HEK293 (cell line): ENCODE data around the gene PLS1.

ENCODE experiments used
- CTCF ChIA-PET: fragments of 350-600 bp; formaldehyde crosslinking; extraction: SDS; loops from one replicate; lab custom pipeline; 2021; ENCODE audit warnings: antibody characterized with exemption; lab: Yijun Ruan, JAX
- POLR2A ChIA-PET: fragments of 300-600 bp; formaldehyde crosslinking; extraction: SDS; loops from one replicate; lab custom pipeline; 2020; ENCODE audit warnings: antibody characterized with exemption, inconsistent platforms; lab: Yijun Ruan, JAX
- H3K27ac ChIP-seq: fragments of 200-500 bp; sonication (Bioruptor generic); 2 replicates; pipeline ENCODE4 v1.5.1; 2014; ENCODE audit warnings: low read depth, low read length, control low read depth, inconsistent platforms; ENCODE audit errors: extremely low read depth
- H3K36me3 ChIP-seq, 2 experiments: fragments of 200-500 bp in 1 of 2; sonication (Bioruptor generic) in 1 of 2; 1 replicate in 1 of 2; 2 replicates in 1 of 2; pipeline ENCODE4 v1.5.1; 2014 to 2017; ENCODE audit warnings: inconsistent platforms in 2 of 2, low read length in 2 of 2; ENCODE audit not compliant: control insufficient read depth in 2 of 2, insufficient read depth in 1 of 2
- H3K4me1 ChIP-seq: fragments of 200-500 bp; sonication (Bioruptor generic); 2 replicates; pipeline ENCODE4 v1.5.1; 2014; ENCODE audit warnings: mild to moderate bottlenecking, low read length, inconsistent platforms; ENCODE audit not compliant: control insufficient read depth, insufficient read depth
- H3K4me3 ChIP-seq: 2 replicates; pipeline ENCODE4 v1.5.1; 2011; ENCODE audit warnings: low read depth, mild to moderate bottlenecking, control low read depth, low read length, moderate library complexity
- H3K9me3 ChIP-seq: fragments of 200-500 bp; sonication (Bioruptor generic); 2 replicates; pipeline ENCODE4 v1.5.1; 2014; ENCODE audit warnings: low read depth, low read length, inconsistent platforms; ENCODE audit not compliant: control insufficient read depth, insufficient read depth
- ELK4 ChIP-seq: IDR thresholded peaks from 2 replicates; pipeline ENCODE4 v1.6.1; 2011; ENCODE audit warnings: mild to moderate bottlenecking, low read depth, low read length, borderline replicate concordance
- HOXA7 ChIP-seq: sonication (generic); formaldehyde crosslinking; IDR thresholded peaks from 2 replicates; pipeline ENCODE4 v1.8.1; 2022; ENCODE audit warnings: missing genetic modification reagents, borderline replicate concordance
- INSM2 ChIP-seq: fragments of 450-650 bp; formaldehyde crosslinking; IDR thresholded peaks from 2 replicates; pipeline ENCODE4 v1.5.1; 2016; ENCODE audit warnings: missing biosample characterization, missing genetic modification characterization
- MYNN ChIP-seq: fragments of 450-650 bp; formaldehyde crosslinking; IDR thresholded peaks from 2 replicates; pipeline ENCODE4 v1.5.1; 2016; ENCODE audit warnings: missing biosample characterization, missing genetic modification characterization, borderline replicate concordance
- PATZ1 ChIP-seq: fragments of 450-650 bp; formaldehyde crosslinking; IDR thresholded peaks from 2 replicates; pipeline ENCODE4 v1.5.1; 2016; ENCODE audit warnings: missing biosample characterization, missing genetic modification characterization
- PRDM10 ChIP-seq: fragments of 450-650 bp; formaldehyde crosslinking; IDR thresholded peaks from 2 replicates; pipeline ENCODE4 v1.5.1; 2016; ENCODE audit warnings: missing biosample characterization, missing genetic modification characterization
- SCRT2 ChIP-seq: fragments of 450-650 bp; formaldehyde crosslinking; IDR thresholded peaks from 2 replicates; pipeline ENCODE4 v1.5.1; 2016; ENCODE audit warnings: missing biosample characterization, missing genetic modification characterization
- SP7 ChIP-seq: fragments of 450-650 bp; formaldehyde crosslinking; IDR thresholded peaks from 2 replicates; pipeline ENCODE4 v1.5.1; 2016; ENCODE audit warnings: missing biosample characterization, missing genetic modification characterization
- ZBTB20 ChIP-seq: fragments of 450-650 bp; formaldehyde crosslinking; IDR thresholded peaks from 2 replicates; pipeline ENCODE4 v1.5.1; 2016; ENCODE audit warnings: missing biosample characterization, missing genetic modification characterization
- ZBTB21 ChIP-seq: fragments of 450-650 bp; formaldehyde crosslinking; IDR thresholded peaks from 2 replicates; pipeline ENCODE4 v1.5.1; 2017; ENCODE audit warnings: missing biosample characterization, missing genetic modification characterization
- ZFHX2 ChIP-seq: fragments of 450-650 bp; formaldehyde crosslinking; conservative IDR thresholded peaks from 2 replicates; pipeline ENCODE4 v1.5.1; 2016; ENCODE audit warnings: missing biosample characterization, missing genetic modification characterization
- ZNF184 ChIP-seq: fragments of 450-650 bp; IDR thresholded peaks from 2 replicates; pipeline ENCODE4 v1.5.1; 2018; ENCODE audit warnings: missing biosample characterization, mild to moderate bottlenecking, missing genetic modification characterization
- ZNF221 ChIP-seq: fragments of 450-650 bp; formaldehyde crosslinking; IDR thresholded peaks from 2 replicates; pipeline ENCODE4 v1.5.1; 2017; ENCODE audit warnings: missing biosample characterization, missing genetic modification characterization, borderline replicate concordance
- ZNF292 ChIP-seq: fragments of 450-650 bp; formaldehyde crosslinking; IDR thresholded peaks from 2 replicates; pipeline ENCODE4 v1.5.1; 2016; ENCODE audit warnings: low read depth, missing biosample characterization, missing genetic modification characterization, borderline replicate concordance
- ZNF335 ChIP-seq: fragments of 450-650 bp; formaldehyde crosslinking; conservative IDR thresholded peaks from 2 replicates; pipeline ENCODE4 v1.5.1; 2016; ENCODE audit warnings: missing biosample characterization, missing genetic modification characterization
- ZNF354C ChIP-seq: fragments of 450-650 bp; formaldehyde crosslinking; IDR thresholded peaks from 2 replicates; pipeline ENCODE4 v1.5.1; 2016; ENCODE audit warnings: missing biosample characterization, missing genetic modification characterization, low read depth, borderline replicate concordance
- ZNF391 ChIP-seq: fragments of 450-650 bp; formaldehyde crosslinking; IDR thresholded peaks from 2 replicates; pipeline ENCODE4 v1.5.1; 2016; ENCODE audit warnings: low read depth, missing biosample characterization, missing genetic modification characterization, borderline replicate concordance
- ZNF404 ChIP-seq: fragments of 450-650 bp; formaldehyde crosslinking; IDR thresholded peaks from 2 replicates; pipeline ENCODE4 v1.5.1; 2017; ENCODE audit warnings: missing biosample characterization, missing genetic modification characterization
- ZNF433 ChIP-seq: fragments of 450-650 bp; formaldehyde crosslinking; IDR thresholded peaks from 2 replicates; pipeline ENCODE4 v1.5.1; 2016; ENCODE audit warnings: missing biosample characterization, missing genetic modification characterization, low read depth
- ZNF488 ChIP-seq: fragments of 450-650 bp; formaldehyde crosslinking; IDR thresholded peaks from 2 replicates; pipeline ENCODE4 v1.5.1; 2016; ENCODE audit warnings: missing biosample characterization, missing genetic modification characterization
- ZNF510 ChIP-seq: fragments of 450-650 bp; formaldehyde crosslinking; IDR thresholded peaks from 2 replicates; pipeline ENCODE4 v1.5.1; 2018; ENCODE audit warnings: mild to moderate bottlenecking, missing genetic modification characterization, missing biosample characterization; ENCODE audit not compliant: insufficient replicate concordance
- ZNF585B ChIP-seq: fragments of 450-650 bp; formaldehyde crosslinking; IDR thresholded peaks from 2 replicates; pipeline ENCODE4 v1.5.1; 2016; ENCODE audit warnings: missing biosample characterization, missing genetic modification characterization
- ZNF623 ChIP-seq: fragments of 450-650 bp; formaldehyde crosslinking; IDR thresholded peaks from 2 replicates; pipeline ENCODE4 v1.5.1; 2016; ENCODE audit warnings: missing biosample characterization, missing genetic modification characterization
- ZNF664 ChIP-seq: fragments of 450-650 bp; formaldehyde crosslinking; IDR thresholded peaks from 2 replicates; pipeline ENCODE4 v1.5.1; 2016; ENCODE audit warnings: missing biosample characterization, missing genetic modification characterization
- ZNF791 ChIP-seq: fragments of 450-650 bp; formaldehyde crosslinking; IDR thresholded peaks from 2 replicates; pipeline ENCODE4 v1.5.1; 2016; ENCODE audit warnings: missing biosample characterization, missing genetic modification characterization
- ZSCAN16 ChIP-seq: fragments of 450-650 bp; formaldehyde crosslinking; IDR thresholded peaks from 2 replicates; pipeline ENCODE4 v1.5.1; 2016; ENCODE audit warnings: missing biosample characterization, missing genetic modification characterization

PLS1 gene

GRCh38 chr3:142660893-142661292 is 64.7 kb downstream of the PLS1 start:
- Histone ChIP-seq H3K27ac (no peak overlapping the region), H3K36me3 (no peaks in the 10 kb centered on the region), H3K4me1 (no peaks in the 10 kb centered on the region; the same call in 1 of the 2 replicates), H3K9me3 (no peaks in the 10 kb centered on the region), H3K4me3 (no peak overlapping the region)
- ChIA-PET CTCF (no interaction called here), POLR2A (no interaction called here)
- TF ChIP-seq SP7 (tag by site-specific recombination) = no peak
- TF ChIP-seq HOXA7 (CRISPR knock-in tag) = no peak
- TF ChIP-seq ZNF221 = no peak
- TF ChIP-seq ELK4 = no peak
- TF ChIP-seq ZNF488 (tag by site-specific recombination) = no peak
- no peak for TF ChIP-seq ZNF292 (tag by site-specific recombination)
- TF ChIP-seq ZFHX2 (tag by site-specific recombination) = no peak
- TF ChIP-seq ZNF623 = no peak
- TF ChIP-seq ZNF404 (tag by site-specific recombination) = no peak
- no peak for TF ChIP-seq ZNF354C (tag by site-specific recombination)
- TF ChIP-seq ZNF184 (tag by site-specific recombination) = no peak
- no peak for TF ChIP-seq ZNF510 (tag by site-specific recombination)
- no peak for TF ChIP-seq ZNF391 (tag by site-specific recombination)
- TF ChIP-seq ZBTB20 (tag by site-specific recombination) = no peak

- POLR2A ChIA-PET = no interaction called here
- Histone ChIP-seq H3K27ac (no peak overlapping the region), H3K4me3 (no peak overlapping the region), H3K4me1 (no peaks in the 10 kb centered on the region), H3K36me3 (peaks cover 0 to 2% of the 10 kb centered on the region in 2 experiments; a peak in 1 of 3 replicates), H3K9me3 (no peaks in the 10 kb centered on the region)
- CTCF ChIA-PET = no interaction called here
- TF ChIP-seq ZNF488 (tag by site-specific recombination) (no peak), SCRT2 (no peak), ZBTB21 (tag by site-specific recombination) (no peak), ZNF791 (no peak), INSM2 (no peak), SP7 (tag by site-specific recombination) (no peak), ZSCAN16 (tag by site-specific recombination) (no peak), ZNF664 (tag by site-specific recombination) (no peak), PRDM10 (no peak), PATZ1 (no peak), ZNF335 (tag by site-specific recombination) (no peak), ZNF433 (tag by site-specific recombination) (no peak), ZNF585B (tag by site-specific recombination) (no peak), MYNN (tag by site-specific recombination) (no peak)
Measured at GRCh38 chr3:142663865-142664264, 67.7 kb downstream of the PLS1 start.
